ENCODE measurements around the gene SPOP.

- TF ChIP-seq CTBP1 (IDR thresholded peaks at IDR 0.05; ENCODE audit: borderline replicate concordance) (no peak), BHLHE40 (IDR thresholded peaks at IDR 0.05; ENCODE audit: borderline replicate concordance) (no peak), SP1 (IDR thresholded peaks at IDR 0.05) (no peak), FOXK2 (IDR thresholded peaks at IDR 0.05) (no peak), FOXA1 (IDR thresholded peaks at IDR 0.05) (no peak)
Measured at GRCh38 chr17:49590874-49591273, 87.0 kb downstream of the SPOP start.
